Neuron (in vitro differentiated cells): ENCODE results near the gene LRRIQ4.
A peak's percentile ranks its signal among the peaks of the same experiment; 100 is the strongest.

Experiments used
- H2AFZ ChIP-seq: one replicate; pipeline ENCODE4 v1.6.1; 2013; ENCODE audit warnings: low read depth, mild to moderate bottlenecking, inconsistent platforms, low read length, moderate library complexity
- H3K27me3 ChIP-seq: one replicate; pipeline ENCODE4 v1.6.1; 2013; ENCODE audit warnings: low read length; ENCODE audit not compliant: insufficient read depth
- H3K36me3 ChIP-seq: one replicate; pipeline ENCODE4 v1.6.1; 2013; ENCODE audit warnings: low read length; ENCODE audit not compliant: insufficient read depth
- H3K4me1 ChIP-seq: one replicate; pipeline ENCODE4 v1.6.1; 2013; ENCODE audit warnings: low read length; ENCODE audit not compliant: insufficient read depth
- H3K4me3 ChIP-seq: 2 replicates; pipeline ENCODE4 v1.5.1; 2013; ENCODE audit warnings: mild to moderate bottlenecking, low read length, moderate library complexity
- H3K9me3 ChIP-seq: one replicate; pipeline ENCODE4 v1.6.1; 2013; ENCODE audit warnings: low read length

The LRRIQ4 gene

DNA sequence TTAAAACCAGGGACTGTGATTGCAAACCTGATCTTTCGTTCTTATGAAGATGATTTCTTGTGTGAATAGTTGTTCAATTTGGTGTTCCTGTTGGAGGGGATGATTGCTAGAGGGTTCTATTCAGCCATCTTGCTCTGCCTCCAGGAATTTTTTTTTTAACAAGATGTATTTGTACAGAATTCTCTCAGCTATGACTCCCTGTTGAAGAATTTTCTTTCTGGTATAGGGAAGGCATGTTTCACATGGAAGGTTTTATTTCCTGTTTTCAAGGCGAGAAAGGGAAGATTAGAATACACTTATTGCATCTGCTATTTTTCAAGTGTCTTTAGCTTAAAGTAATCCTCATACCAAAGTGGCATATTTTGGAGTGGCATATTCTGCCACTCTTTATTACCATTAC lies 5.6 kb downstream of the LRRIQ4 start:
- Histone ChIP-seq H3K4me1 (no peaks in the 10 kb centered on the region), H3K4me3 (no peak overlapping the region), H3K27me3 (no peaks in the 10 kb centered on the region), H3K36me3 (no peaks in the 10 kb centered on the region), H3K9me3 (no peaks in the 10 kb centered on the region), H2AFZ (no peak overlapping the region)

DNA sequence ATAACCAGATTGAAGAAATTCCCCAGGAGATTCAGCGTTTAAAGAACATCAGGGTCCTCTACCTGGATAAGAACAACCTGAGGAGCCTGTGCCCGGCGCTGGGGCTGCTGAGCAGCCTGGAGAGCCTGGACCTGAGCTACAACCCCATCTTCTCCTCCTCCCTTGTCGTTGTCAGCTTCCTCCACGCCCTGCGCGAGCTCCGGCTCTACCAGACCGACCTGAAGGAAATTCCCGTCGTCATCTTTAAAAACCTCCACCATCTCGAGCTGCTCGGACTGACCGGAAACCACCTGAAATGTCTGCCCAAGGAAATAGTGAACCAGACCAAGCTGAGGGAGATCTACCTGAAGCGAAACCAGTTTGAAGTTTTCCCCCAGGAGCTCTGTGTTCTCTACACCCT lies 9.4 kb downstream of the LRRIQ4 start:
- no peaks in the 10 kb centered on the region for H3K4me1 ChIP-seq
- no peaks in the 10 kb centered on the region for H3K36me3 ChIP-seq
- H3K4me3 ChIP-seq = no peak overlapping the region
- H2AFZ ChIP-seq = no peak overlapping the region
- H3K9me3 ChIP-seq = no peaks in the 10 kb centered on the region
- no peaks in the 10 kb centered on the region for H3K27me3 ChIP-seq

DNA sequence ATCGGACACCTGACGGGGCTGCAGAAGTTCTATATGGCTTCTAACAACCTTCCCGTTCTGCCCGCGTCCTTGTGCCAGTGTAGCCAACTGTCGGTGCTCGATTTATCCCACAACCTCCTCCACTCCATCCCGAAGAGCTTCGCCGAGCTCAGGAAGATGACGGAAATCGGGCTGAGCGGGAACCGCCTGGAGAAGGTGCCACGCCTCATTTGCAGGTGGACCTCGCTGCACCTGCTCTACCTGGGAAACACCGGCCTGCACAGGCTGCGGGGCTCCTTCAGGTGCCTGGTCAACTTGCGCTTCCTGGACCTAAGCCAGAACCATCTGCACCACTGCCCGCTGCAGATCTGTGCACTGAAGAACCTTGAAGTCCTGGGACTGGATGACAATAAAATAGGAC lies 9.9 kb downstream of the LRRIQ4 start:
- H3K36me3 ChIP-seq = no peaks in the 10 kb centered on the region
- no peak overlapping the region for H3K4me3 ChIP-seq
- no peaks in the 10 kb centered on the region for H3K4me1 ChIP-seq
- H3K9me3 ChIP-seq = no peaks in the 10 kb centered on the region
- no peaks in the 10 kb centered on the region for H3K27me3 ChIP-seq
- no peak overlapping the region for H2AFZ ChIP-seq

DNA sequence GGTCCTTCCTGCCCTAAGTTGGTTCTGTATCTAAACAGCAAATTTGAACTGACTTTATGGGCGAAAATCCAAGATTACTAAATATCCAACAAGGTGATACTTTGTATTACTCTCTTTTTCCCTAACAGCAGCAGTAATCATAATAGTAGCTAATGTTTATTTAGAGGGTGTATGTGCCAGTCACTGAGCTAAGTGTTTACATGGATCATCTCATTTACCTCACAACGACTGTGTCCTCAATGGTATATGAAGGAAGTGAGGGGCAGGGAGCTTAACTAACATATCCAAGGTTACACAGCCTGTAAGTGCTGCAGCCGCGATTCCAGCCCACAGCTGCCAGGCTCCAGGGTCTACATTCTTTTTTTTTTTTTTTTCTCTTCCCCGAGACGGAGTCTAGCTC lies 10.3 kb downstream of the LRRIQ4 start:
- no peaks in the 10 kb centered on the region for H3K9me3 ChIP-seq
- no peak overlapping the region for H3K4me3 ChIP-seq
- H2AFZ ChIP-seq = no peak overlapping the region
- no peaks in the 10 kb centered on the region for H3K4me1 ChIP-seq
- H3K27me3 ChIP-seq = no peaks in the 10 kb centered on the region
- no peaks in the 10 kb centered on the region for H3K36me3 ChIP-seq

DNA sequence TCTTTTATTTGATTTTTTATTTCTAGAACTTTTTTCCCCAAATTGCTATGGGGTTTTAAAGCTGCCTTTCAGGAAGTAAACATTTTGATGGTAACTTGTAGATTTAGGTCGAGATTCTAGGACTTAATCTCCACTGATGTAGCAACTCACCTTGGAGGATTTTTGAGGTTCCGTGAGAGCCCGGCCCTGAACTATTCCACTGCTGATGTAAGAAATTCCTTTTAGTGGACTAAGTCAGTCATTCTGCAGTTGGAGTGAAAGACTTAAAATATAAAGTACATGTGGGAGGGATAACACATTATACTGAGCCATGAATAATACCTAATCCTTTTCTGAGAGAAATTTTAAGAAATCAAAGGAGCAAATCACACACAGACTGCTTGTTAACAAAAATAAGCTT lies 12.6 kb downstream of the LRRIQ4 start:
- Histone ChIP-seq H3K9me3 (no peaks in the 10 kb centered on the region), H3K27me3 (no peaks in the 10 kb centered on the region), H2AFZ (no peak overlapping the region), H3K36me3 (no peaks in the 10 kb centered on the region), H3K4me3 (no peak overlapping the region), H3K4me1 (no peaks in the 10 kb centered on the region)

DNA sequence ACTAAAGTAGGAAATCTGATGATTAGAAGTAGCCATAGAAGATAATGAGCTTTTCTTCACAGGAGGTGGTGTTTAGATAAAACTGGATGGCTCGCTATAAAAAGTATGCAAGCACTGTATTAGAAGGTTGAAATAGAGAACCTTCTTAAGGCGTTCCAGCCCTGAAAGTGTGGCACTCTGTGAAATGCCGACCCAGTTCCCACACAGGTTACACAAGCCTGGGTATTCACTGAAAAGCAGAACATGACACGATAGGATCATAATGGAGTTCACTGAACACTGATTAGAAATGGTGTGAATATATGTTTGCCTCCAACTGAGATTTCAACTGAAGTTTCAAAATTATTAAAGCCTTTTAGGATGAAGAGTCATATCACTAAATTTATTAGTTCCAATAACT lies 15.0 kb downstream of the LRRIQ4 start:
- no peaks in the 10 kb centered on the region for H3K4me1 ChIP-seq
- H3K9me3 ChIP-seq = no peaks in the 10 kb centered on the region
- H2AFZ ChIP-seq = no peak overlapping the region
- H3K27me3 ChIP-seq = no peaks in the 10 kb centered on the region
- H3K4me3 ChIP-seq = no peak overlapping the region
- H3K36me3 ChIP-seq = no peaks in the 10 kb centered on the region

DNA sequence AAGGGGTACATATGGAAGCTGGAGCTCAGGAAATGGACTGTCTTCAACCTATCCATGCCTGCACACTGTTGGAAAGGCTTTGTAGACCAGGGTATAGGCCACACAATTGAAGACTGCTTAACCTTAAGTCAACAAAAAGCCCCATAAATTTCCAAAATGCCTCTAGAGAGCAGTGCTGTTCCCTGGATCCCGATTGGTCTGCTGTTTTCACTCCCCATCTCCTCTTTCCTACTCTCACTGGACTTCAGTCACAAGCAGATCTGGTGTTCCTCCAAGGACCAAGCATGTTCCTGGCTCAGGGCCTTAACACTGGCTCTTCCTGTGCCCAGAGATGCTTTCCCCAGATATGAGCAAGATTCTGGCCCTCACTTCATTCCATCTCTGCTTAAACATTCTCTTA lies 22.9 kb downstream of the LRRIQ4 start:
- H3K27me3 ChIP-seq = no peaks in the 10 kb centered on the region
- no peaks in the 10 kb centered on the region for H3K36me3 ChIP-seq
- H3K9me3 ChIP-seq = no peaks in the 10 kb centered on the region
- no peak overlapping the region for H3K4me3 ChIP-seq
- H2AFZ ChIP-seq = no peak overlapping the region
- no peaks in the 10 kb centered on the region for H3K4me1 ChIP-seq

DNA sequence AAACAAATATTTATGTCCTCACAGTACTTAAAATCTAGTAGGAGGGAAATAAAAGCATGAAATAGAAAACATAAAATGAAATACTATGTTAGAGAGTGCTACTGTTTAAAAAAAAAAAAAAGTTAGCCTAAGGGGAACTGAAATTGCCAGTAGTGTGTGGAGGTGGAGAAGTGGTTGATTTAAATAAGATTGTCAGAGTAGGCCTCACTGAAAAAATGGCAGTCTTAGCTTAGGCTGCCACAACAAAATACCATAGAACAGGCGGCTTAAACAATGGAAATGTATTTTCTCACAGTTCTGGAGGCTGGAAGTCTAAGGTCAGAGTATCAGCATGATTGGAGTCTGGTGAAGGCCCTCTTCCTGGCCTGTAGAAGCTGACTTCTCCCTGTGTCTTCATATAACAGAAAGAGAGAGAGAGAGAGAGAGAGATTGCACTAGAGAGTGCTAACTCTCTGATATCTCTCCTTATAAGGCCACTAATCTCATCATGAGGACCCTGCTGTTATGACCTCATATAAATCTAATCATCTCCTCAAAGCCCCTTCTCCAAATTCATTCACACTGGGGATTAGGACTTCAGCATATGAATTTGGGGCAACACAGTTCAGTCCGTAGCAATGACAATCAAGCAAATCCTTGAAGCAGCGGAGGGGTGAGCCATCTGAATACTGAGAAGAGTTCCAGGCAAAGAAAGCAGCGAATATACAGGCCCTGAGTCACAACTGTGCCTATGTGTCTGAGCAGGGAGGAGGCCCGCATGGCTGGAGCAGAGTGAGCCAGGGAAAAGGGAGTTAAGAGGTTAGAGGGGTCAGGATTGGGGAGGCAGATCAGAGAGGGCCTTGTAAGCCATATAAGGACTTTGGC lies 23.6 kb downstream of the LRRIQ4 start:
- Histone ChIP-seq H3K27me3 (no peaks in the 10 kb centered on the region), H3K4me3 (no peak overlapping the region), H3K36me3 (no peaks in the 10 kb centered on the region), H2AFZ (peak overlapping the region; percentile 13), H3K4me1 (no peaks in the 10 kb centered on the region), H3K9me3 (no peaks in the 10 kb centered on the region)

DNA sequence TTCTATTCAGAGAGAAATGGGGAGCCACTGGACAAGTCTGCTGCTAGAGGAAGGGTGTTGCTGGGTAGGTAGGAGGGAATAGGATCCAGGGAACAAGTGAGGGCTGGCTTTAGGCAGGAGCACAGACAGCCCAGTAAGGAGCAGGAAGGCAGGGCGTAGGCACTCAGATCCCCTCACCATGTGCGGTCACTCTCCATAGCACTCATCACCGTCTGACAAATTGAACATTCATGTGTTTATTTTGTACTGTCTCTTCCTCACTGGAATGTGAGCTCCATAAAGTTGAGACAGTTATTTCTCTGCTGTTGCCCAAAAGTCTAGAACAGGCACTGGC lies 24.2 kb downstream of the LRRIQ4 start:
- Histone ChIP-seq H3K27me3 (no peaks in the 10 kb centered on the region), H3K4me3 (no peak overlapping the region), H3K4me1 (no peaks in the 10 kb centered on the region), H2AFZ (peak overlapping the region; percentile 13), H3K36me3 (no peaks in the 10 kb centered on the region), H3K9me3 (no peaks in the 10 kb centered on the region)

DNA sequence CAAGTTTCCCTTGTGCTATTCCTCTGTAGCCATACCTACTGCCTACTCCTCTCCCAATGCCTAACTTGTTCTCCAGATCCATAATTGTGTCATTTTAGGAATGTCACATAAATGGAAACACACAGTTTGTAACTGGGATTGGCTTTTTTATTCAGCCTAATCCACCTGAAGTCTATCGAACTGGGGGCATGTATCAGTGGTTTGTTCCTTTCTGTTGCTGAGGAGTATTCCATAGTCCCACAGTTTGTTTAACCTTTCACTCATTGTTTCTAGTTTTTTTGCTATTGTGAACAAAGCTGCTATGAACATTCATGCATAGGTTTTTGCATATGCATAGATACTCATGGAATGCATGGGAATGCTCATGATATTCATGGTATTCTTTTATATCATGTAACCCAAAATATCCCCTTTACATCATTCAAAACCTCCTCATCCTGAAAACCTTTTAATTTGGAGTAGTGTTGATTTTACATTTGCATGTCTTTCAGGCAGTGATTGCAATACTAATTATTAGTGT lies 25.9 kb downstream of the LRRIQ4 start:
- Histone ChIP-seq H3K36me3 (no peaks in the 10 kb centered on the region), H3K9me3 (no peaks in the 10 kb centered on the region), H3K4me3 (no peak overlapping the region), H3K4me1 (no peaks in the 10 kb centered on the region), H2AFZ (no peak overlapping the region), H3K27me3 (no peaks in the 10 kb centered on the region)

DNA sequence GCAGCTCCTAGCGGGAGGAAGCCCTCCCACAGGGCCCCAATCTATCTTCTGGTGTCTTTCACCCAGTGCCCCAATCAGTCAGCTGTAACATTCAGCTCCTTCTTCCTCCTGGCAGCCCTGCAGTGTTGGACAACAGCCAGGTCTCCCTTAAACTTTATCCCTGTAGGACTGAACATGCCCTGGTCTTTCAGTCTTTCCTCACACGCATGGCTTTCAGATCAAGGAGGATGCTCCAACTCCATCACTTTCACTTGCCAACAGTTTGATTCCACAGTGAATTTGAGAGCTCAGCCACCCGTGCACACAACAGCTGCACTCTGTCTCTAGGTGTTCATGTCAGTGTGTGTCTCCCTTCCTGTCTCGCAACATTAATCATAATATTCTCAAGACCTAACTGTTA lies 28.5 kb downstream of the LRRIQ4 start:
- no peak overlapping the region for H3K4me3 ChIP-seq
- no peaks in the 10 kb centered on the region for H3K36me3 ChIP-seq
- H3K9me3 ChIP-seq = no peaks in the 10 kb centered on the region
- H3K27me3 ChIP-seq = no peaks in the 10 kb centered on the region
- H3K4me1 ChIP-seq = no peaks in the 10 kb centered on the region
- no peak overlapping the region for H2AFZ ChIP-seq

DNA sequence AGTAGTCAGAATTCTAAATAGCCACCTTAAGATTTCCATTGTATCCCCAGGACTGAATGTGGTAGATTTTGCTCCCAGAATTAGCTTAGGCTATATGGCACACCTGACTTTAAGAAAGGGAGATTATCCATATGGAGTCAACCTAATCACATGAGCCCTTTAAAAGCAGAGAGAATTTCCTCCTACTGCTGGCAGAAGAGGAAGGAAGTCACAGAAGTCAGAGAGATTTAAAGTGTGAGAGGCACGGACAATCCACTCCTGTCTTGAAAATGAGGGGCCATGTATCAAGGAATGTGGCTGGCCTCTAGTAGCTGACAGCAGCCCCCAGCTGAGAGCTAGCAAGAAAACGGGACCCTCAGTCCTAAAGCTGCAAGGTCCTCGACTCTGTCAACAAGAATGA lies 30.3 kb downstream of the LRRIQ4 start:
- H3K27me3 ChIP-seq = no peaks in the 10 kb centered on the region
- no peak overlapping the region for H3K4me3 ChIP-seq
- H2AFZ ChIP-seq = no peak overlapping the region
- H3K4me1 ChIP-seq = no peaks in the 10 kb centered on the region
- no peaks in the 10 kb centered on the region for H3K36me3 ChIP-seq
- H3K9me3 ChIP-seq = no peaks in the 10 kb centered on the region

DNA sequence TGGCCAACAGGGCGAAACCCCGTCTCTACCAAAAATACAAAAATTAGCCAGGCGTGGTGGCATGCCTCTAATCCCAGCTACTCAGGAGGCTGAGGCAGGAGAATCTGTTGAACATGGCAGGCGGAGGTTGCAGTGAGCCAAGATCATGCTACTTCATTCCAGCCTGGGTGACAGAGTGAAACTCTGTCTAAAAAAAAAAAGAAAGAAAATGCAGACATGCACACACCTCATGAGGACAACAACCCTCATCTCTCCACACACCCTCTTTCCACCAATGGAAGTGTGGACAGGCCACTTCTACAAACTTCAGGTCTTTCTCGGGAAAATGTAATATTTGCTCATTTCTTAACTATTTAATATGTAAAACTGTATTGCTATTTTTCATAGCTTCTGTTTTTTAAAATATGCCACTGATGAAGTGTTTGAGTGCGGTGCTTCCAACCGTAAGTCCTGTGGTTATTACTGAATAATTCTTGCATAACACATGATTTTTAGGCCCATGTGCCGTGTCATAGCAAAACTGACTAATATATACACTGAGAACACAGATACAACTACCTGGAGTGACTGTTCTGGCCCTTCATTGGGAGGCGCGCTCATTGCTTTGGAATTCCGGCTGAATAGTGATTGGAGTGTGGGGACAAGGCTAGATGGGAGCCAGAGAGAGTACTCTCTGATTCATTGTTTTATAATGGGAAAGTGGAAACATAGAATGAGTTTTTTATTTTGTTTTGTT lies 34.0 kb downstream of the LRRIQ4 start:
- Histone ChIP-seq H3K27me3 (no peaks in the 10 kb centered on the region), H2AFZ (no peak overlapping the region), H3K4me3 (no peak overlapping the region), H3K36me3 (no peaks in the 10 kb centered on the region), H3K4me1 (no peaks in the 10 kb centered on the region), H3K9me3 (no peaks in the 10 kb centered on the region)
